GM12801 (cell line): ENCODE data around the gene EPS8.

ENCODE experiments used
- CTCF ChIP-seq: IDR thresholded peaks from one replicate; pipeline ENCODE4 v1.5.1; 2011; ENCODE audit warnings: control low read depth; ENCODE audit not compliant: insufficient read length; ENCODE audit errors: extremely low read depth

EPS8 gene

GRCh38 chr12:15669256-15669948 is 119.8 kb downstream of the EPS8 start:
- no peak for TF ChIP-seq CTCF

GRCh38 chr12:15664491-15664890 is 124.7 kb downstream of the EPS8 start:
- TF ChIP-seq CTCF, result no peak

GRCh38 chr12:15662983-15663659 is 126.1 kb downstream of the EPS8 start:
- no peak for TF ChIP-seq CTCF

- TF ChIP-seq CTCF, result no peak
Observed at GRCh38 chr12:15662303-15662980, 126.7 kb downstream of the EPS8 start.

- no peak for TF ChIP-seq CTCF
Observed at GRCh38 chr12:15651371-15651770, 137.8 kb downstream of the EPS8 start.

GRCh38 chr12:15650399-15651128 is 138.6 kb downstream of the EPS8 start:
- no peak for TF ChIP-seq CTCF

GRCh38 chr12:15649347-15649746 is 139.8 kb downstream of the EPS8 start:
- TF ChIP-seq CTCF, result no peak
